ENCODE results near the gene P3R3URF. TPM values are rescaled to one million over a fixed set of nuclear protein-coding genes. Genes with fewer than 3 reads are reported as not detected.
A peak's percentile ranks its signal among the peaks of the same experiment; 100 is the strongest.

The P3R3URF gene
- polyA plus RNA-seq, 1 donor = not detected

GRCh38 chr1:46210561-46210960 lies 34.3 kb upstream of the P3R3URF start:
- no CpG with 5 or more reads among the region's 3 CpGs for WGBS (ENCODE audit: insufficient coverage, low lambda C conversion rate)
- DNase-seq = no peak

GRCh38 chr1:46206399-46206798 lies 30.1 kb upstream of the P3R3URF start:
- Histone ChIP-seq H3K27ac (ENCODE audit: low read length) (no peak overlapping the region), H3K4me3 (ENCODE audit: low read length) (no peak overlapping the region), H3K36me3 (ENCODE audit: control insufficient read depth, insufficient read depth, low read length) (no peaks in the 10 kb centered on the region), H3K27me3 (ENCODE audit: control insufficient read depth, insufficient read depth, low read length) (peaks cover 2% of the 10 kb centered on the region), H3K9me3 (ENCODE audit: control insufficient read depth, low read depth, low read length) (no peaks in the 10 kb centered on the region), H3K4me1 (ENCODE audit: control insufficient read depth, insufficient read depth, low read length) (peaks cover 3% of the 10 kb centered on the region)
- no peak for DNase-seq
- WGBS (ENCODE audit: insufficient coverage, low lambda C conversion rate) = no CpG with 5 or more reads among the region's 2 CpGs

More at GRCh38 chr1:46210561-46210960, 34.3 kb upstream of the P3R3URF start:
- H3K27ac ChIP-seq (ENCODE audit: low read length) = no peak overlapping the region
- H3K36me3 ChIP-seq (ENCODE audit: control insufficient read depth, insufficient read depth, low read length) = no peaks in the 10 kb centered on the region
- no peak overlapping the region for H3K4me3 ChIP-seq (ENCODE audit: low read length)
- H3K27me3 ChIP-seq (ENCODE audit: control insufficient read depth, insufficient read depth, low read length) = no peaks in the 10 kb centered on the region
- no peaks in the 10 kb centered on the region for H3K4me1 ChIP-seq (ENCODE audit: control insufficient read depth, insufficient read depth, low read length)
- H3K9me3 ChIP-seq (ENCODE audit: control insufficient read depth, low read depth, low read length) = no peaks in the 10 kb centered on the region

- no peak for DNase-seq
- peaks cover 2% of the 10 kb centered on the region for H3K27me3 ChIP-seq (ENCODE audit: control insufficient read depth, insufficient read depth, low read length)
- H3K9me3 ChIP-seq (ENCODE audit: control insufficient read depth, low read depth, low read length) = no peaks in the 10 kb centered on the region
- no peak overlapping the region for H3K4me3 ChIP-seq (ENCODE audit: low read length)
- no peak overlapping the region for H3K27ac ChIP-seq (ENCODE audit: low read length)
- WGBS (ENCODE audit: insufficient coverage, low lambda C conversion rate) = no CpG with 5 or more reads among the region's 3 CpGs
- peaks cover 3% of the 10 kb centered on the region for H3K4me1 ChIP-seq (ENCODE audit: control insufficient read depth, insufficient read depth, low read length)
- no peaks in the 10 kb centered on the region for H3K36me3 ChIP-seq (ENCODE audit: control insufficient read depth, insufficient read depth, low read length)
Observed at GRCh38 chr1:46205791-46206190, 29.5 kb upstream of the P3R3URF start.

GRCh38 chr1:46205141-46205540 lies 28.9 kb upstream of the P3R3URF start:
- WGBS (ENCODE audit: insufficient coverage, low lambda C conversion rate) = 50% methylated on average over 1 of the region's 3 CpGs

GRCh38 chr1:46204406-46204742 lies 28.1 kb upstream of the P3R3URF start:
- WGBS (ENCODE audit: insufficient coverage, low lambda C conversion rate) = no CpG with 5 or more reads among the region's 5 CpGs
- Histone ChIP-seq H3K27ac (ENCODE audit: low read length) (no peak overlapping the region), H3K36me3 (ENCODE audit: control insufficient read depth, insufficient read depth, low read length) (no peaks in the 10 kb centered on the region), H3K4me3 (ENCODE audit: low read length) (no peak overlapping the region), H3K9me3 (ENCODE audit: control insufficient read depth, low read depth, low read length) (no peaks in the 10 kb centered on the region), H3K4me1 (ENCODE audit: control insufficient read depth, insufficient read depth, low read length) (peaks cover 3% of the 10 kb centered on the region), H3K27me3 (ENCODE audit: control insufficient read depth, insufficient read depth, low read length) (peaks cover 2% of the 10 kb centered on the region)
- DNase-seq = no peak

More at GRCh38 chr1:46205141-46205540, 28.9 kb upstream of the P3R3URF start:
- no peaks in the 10 kb centered on the region for H3K9me3 ChIP-seq (ENCODE audit: control insufficient read depth, low read depth, low read length)
- H3K27ac ChIP-seq (ENCODE audit: low read length) = no peak overlapping the region
- H3K27me3 ChIP-seq (ENCODE audit: control insufficient read depth, insufficient read depth, low read length) = peaks cover 2% of the 10 kb centered on the region
- no peaks in the 10 kb centered on the region for H3K36me3 ChIP-seq (ENCODE audit: control insufficient read depth, insufficient read depth, low read length)
- H3K4me3 ChIP-seq (ENCODE audit: low read length) = no peak overlapping the region
- no peak for DNase-seq
- peaks cover 3% of the 10 kb centered on the region for H3K4me1 ChIP-seq (ENCODE audit: control insufficient read depth, insufficient read depth, low read length)

- peak overlapping the region; percentile 49 for H3K4me3 ChIP-seq (ENCODE audit: low read length)
- no peak overlapping the region for H3K27ac ChIP-seq (ENCODE audit: low read length)
- H3K36me3 ChIP-seq (ENCODE audit: control insufficient read depth, insufficient read depth, low read length) = no peaks in the 10 kb centered on the region
- H3K9me3 ChIP-seq (ENCODE audit: control insufficient read depth, low read depth, low read length) = no peaks in the 10 kb centered on the region
- no CpG with 5 or more reads among the region's 14 CpGs for WGBS (ENCODE audit: insufficient coverage, low lambda C conversion rate)
- H3K27me3 ChIP-seq (ENCODE audit: control insufficient read depth, insufficient read depth, low read length) = peaks cover 2% of the 10 kb centered on the region
- no peak for DNase-seq
- H3K4me1 ChIP-seq (ENCODE audit: control insufficient read depth, insufficient read depth, low read length) = peaks cover 3% of the 10 kb centered on the region
Observed at GRCh38 chr1:46203738-46204405, 27.6 kb upstream of the P3R3URF start.

- no peaks in the 10 kb centered on the region for H3K9me3 ChIP-seq (ENCODE audit: control insufficient read depth, low read depth, low read length)
Observed at GRCh38 chr1:46199233-46199749, 23.0 kb upstream of the P3R3URF start.

GRCh38 chr1:46197964-46198811 lies 21.9 kb upstream of the P3R3URF start, which contains the start of gene POMGNT1:
Gene POMGNT1, minus strand, starts transcription at chr1:46198434. Its CDS starts 613 bp downstream, at chr1:46197821.
- peak within 1 kb of the TSS; percentile 81 for H3K27ac ChIP-seq (ENCODE audit: low read length)
- peaks cover 8% of the 10 kb centered on the region for H3K4me1 ChIP-seq (ENCODE audit: control insufficient read depth, insufficient read depth, low read length)
- WGBS (ENCODE audit: insufficient coverage, low lambda C conversion rate) = no CpG with 5 or more reads among the region's 67 CpGs
- H3K27me3 ChIP-seq (ENCODE audit: control insufficient read depth, insufficient read depth, low read length) = no peaks in the 10 kb centered on the region
- peaks cover 27% of the 10 kb centered on the region for H3K36me3 ChIP-seq (ENCODE audit: control insufficient read depth, insufficient read depth, low read length)
- H3K4me3 ChIP-seq (ENCODE audit: low read length) = peak within 1 kb of the TSS; percentile 90
- no peaks in the 10 kb centered on the region for H3K9me3 ChIP-seq (ENCODE audit: control insufficient read depth, low read depth, low read length)
- DNase-seq = peak; percentile 42 to 85

More at GRCh38 chr1:46199233-46199749, 23.0 kb upstream of the P3R3URF start:
- H3K27ac ChIP-seq (ENCODE audit: low read length) = no peak overlapping the region
- peaks cover 2% of the 10 kb centered on the region for H3K27me3 ChIP-seq (ENCODE audit: control insufficient read depth, insufficient read depth, low read length)
- no peak for DNase-seq
- H3K36me3 ChIP-seq (ENCODE audit: control insufficient read depth, insufficient read depth, low read length) = peaks cover 16% of the 10 kb centered on the region
- peaks cover 11% of the 10 kb centered on the region for H3K4me1 ChIP-seq (ENCODE audit: control insufficient read depth, insufficient read depth, low read length)
- no CpG with 5 or more reads among the region's 3 CpGs for WGBS (ENCODE audit: insufficient coverage, low lambda C conversion rate)
- peak overlapping the region; percentile 90 for H3K4me3 ChIP-seq (ENCODE audit: low read length)

- DNase-seq = no peak
- Histone ChIP-seq H3K4me1 (ENCODE audit: control insufficient read depth, insufficient read depth, low read length) (peaks cover 8% of the 10 kb centered on the region), H3K27me3 (ENCODE audit: control insufficient read depth, insufficient read depth, low read length) (no peaks in the 10 kb centered on the region), H3K27ac (ENCODE audit: low read length) (peak overlapping the region; percentile 66), H3K9me3 (ENCODE audit: control insufficient read depth, low read depth, low read length) (no peaks in the 10 kb centered on the region), H3K36me3 (ENCODE audit: control insufficient read depth, insufficient read depth, low read length) (peaks cover 33% of the 10 kb centered on the region), H3K4me3 (ENCODE audit: low read length) (peak overlapping the region; percentile 76)
- no CpG with 5 or more reads among the region's 9 CpGs for WGBS (ENCODE audit: insufficient coverage, low lambda C conversion rate)
Observed at GRCh38 chr1:46197560-46197963, 21.3 kb upstream of the P3R3URF start.

GRCh38 chr1:46196609-46197008 lies 20.3 kb upstream of the P3R3URF start:
- H3K27ac ChIP-seq (ENCODE audit: low read length) = no peak overlapping the region

More at GRCh38 chr1:46196609-46197008, 20.3 kb upstream of the P3R3URF start:
- Histone ChIP-seq H3K27me3 (ENCODE audit: control insufficient read depth, insufficient read depth, low read length) (no peaks in the 10 kb centered on the region), H3K36me3 (ENCODE audit: control insufficient read depth, insufficient read depth, low read length) (peaks cover 42% of the 10 kb centered on the region), H3K4me1 (ENCODE audit: control insufficient read depth, insufficient read depth, low read length) (peaks cover 8% of the 10 kb centered on the region), H3K9me3 (ENCODE audit: control insufficient read depth, low read depth, low read length) (no peaks in the 10 kb centered on the region), H3K4me3 (ENCODE audit: low read length) (no peak overlapping the region)
- DNase-seq = no peak
- no CpG with 5 or more reads among the region's 9 CpGs for WGBS (ENCODE audit: insufficient coverage, low lambda C conversion rate)

Measured in large intestine (tissue), 3 donors.